AG04450 (cell line): Measurements from ENCODE around the gene DDT. TPM values are rescaled to one million over a fixed set of nuclear protein-coding genes. Genes with fewer than 3 reads are reported as not detected.
A peak's percentile ranks its signal among the peaks of the same experiment; 100 is the strongest.
"Not testable (repeated sequence)": the region's sequence is repeated elsewhere in the genome, so short reads cannot be mapped to it uniquely, and the experiment has no call there.

Source experiments
- CTCF ChIA-PET: fragments of 300-600, 350-600 bp; formaldehyde crosslinking; extraction: SDS; loops from one replicate; lab custom pipeline; 2022; ENCODE audit warnings: antibody characterized with exemption, inconsistent platforms; lab: Charles Lee
- POLR2A ChIA-PET: fragments of 350-600 bp; formaldehyde crosslinking; extraction: SDS; loops from one replicate; lab custom pipeline; 2021; ENCODE audit warnings: antibody characterized with exemption, inconsistent platforms; lab: Yijun Ruan, JAX
- DNase-seq: peaks from one replicate; pipeline ENCODE4 v3.0.0-alpha.2; 2011; ENCODE audit warnings: low read depth, low spot score
- H3K27ac ChIP-seq: one replicate; pipeline ENCODE4 v1.5.1; 2012; ENCODE audit warnings: low read depth, low read length, control low read depth
- H3K27me3 ChIP-seq: one replicate; pipeline ENCODE4 v1.6.0; 2012; ENCODE audit warnings: low read length; ENCODE audit not compliant: control insufficient read depth, insufficient read depth
- H3K4me3 ChIP-seq: 2 replicates; pipeline ENCODE4 v1.5.1; 2011; ENCODE audit warnings: mild to moderate bottlenecking, low read depth, low read length, control low read depth
- H3K9me3 ChIP-seq: 2 replicates; pipeline ENCODE4 v1.5.1; 2012; ENCODE audit warnings: low read length; ENCODE audit not compliant: control insufficient read depth, insufficient read depth
- polyA plus RNA-seq: library from polyadenylated mRNA; depleted of rRNA; stranded (reverse); fragments of >200 nt; gene quantifications from 2 replicates; pipeline ENCODE4 v1.2.3, GENCODE V29; 2011
- TF ChIP-seq, protein P1 (sequence below): IDR thresholded peaks from 2 replicates; pipeline ENCODE4 v1.5.1; 2011; ENCODE audit warnings: low read depth, low read length, control low read depth, inconsistent platforms

DDT gene
- polyA plus RNA-seq, 1 experiment: 91.4 TPM

GRCh38 chr22:23989583-23990244, 15.5 kb upstream of the DDT start:
- H3K9me3 ChIP-seq, CTCF ChIA-PET, H3K27me3 ChIP-seq, DNase-seq, POLR2A ChIA-PET, H3K4me3 ChIP-seq, H3K27ac ChIP-seq: not testable (repeated sequence)

DNA sequence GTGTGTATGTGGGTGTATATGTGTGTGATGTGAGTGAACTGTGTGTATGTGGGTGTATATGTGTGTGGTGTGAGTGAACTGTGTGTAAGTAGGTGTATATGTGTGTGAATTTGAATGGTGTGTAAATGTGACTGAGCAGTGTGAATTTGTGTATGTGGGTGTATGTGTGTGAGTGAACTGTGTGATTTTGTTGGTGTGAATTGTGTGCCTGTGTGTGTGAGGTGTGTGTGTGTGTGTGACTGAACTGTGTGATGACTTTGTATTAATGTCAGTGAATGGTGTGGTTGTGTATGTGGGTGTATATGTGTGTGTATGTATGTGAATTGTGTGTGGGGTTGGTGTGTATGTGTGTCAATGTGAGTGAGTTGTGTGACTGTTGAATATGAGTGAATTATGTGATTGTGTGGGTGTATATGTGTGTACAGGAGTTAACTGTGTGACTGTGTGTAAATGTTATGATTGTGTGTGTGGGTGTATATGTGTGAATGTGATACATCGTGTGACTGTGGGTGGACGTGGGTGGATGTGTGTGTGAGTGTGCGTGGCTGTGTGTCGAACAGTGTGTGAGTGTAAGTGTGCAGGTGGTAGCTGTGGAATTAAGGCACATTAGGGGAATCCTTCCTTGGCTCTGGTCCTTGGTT, 12.4 kb upstream of the DDT start:
- H3K4me3 ChIP-seq, H3K27ac ChIP-seq, CTCF ChIA-PET, POLR2A ChIA-PET, H3K27me3 ChIP-seq, DNase-seq, H3K9me3 ChIP-seq: not testable (repeated sequence)

GRCh38 chr22:23986089-23986488, 11.8 kb upstream of the DDT start:
- POLR2A ChIA-PET, H3K9me3 ChIP-seq, DNase-seq, CTCF ChIA-PET, H3K27ac ChIP-seq, H3K27me3 ChIP-seq, H3K4me3 ChIP-seq: not testable (repeated sequence)

DNA sequence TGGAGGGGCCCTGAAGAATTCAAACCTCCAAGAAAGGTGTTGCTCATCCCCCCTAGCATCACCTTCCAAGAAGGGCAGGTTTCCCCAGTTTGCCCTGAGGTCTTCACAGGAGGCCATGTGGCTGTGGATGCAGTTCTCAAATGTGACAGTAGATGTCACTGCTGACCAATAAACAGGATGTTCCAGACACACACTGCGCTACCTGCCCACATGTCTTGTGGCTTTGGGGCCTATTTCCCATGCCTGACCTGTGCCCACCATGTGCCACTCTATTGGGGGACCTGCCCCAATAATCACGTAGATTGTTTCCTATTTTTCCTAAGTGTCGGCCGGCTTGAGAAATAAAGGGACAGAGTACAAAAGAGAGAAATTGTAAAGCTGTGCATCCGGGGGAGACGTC, 10.2 kb upstream of the DDT start:
- TF ChIP-seq, protein P1, sequence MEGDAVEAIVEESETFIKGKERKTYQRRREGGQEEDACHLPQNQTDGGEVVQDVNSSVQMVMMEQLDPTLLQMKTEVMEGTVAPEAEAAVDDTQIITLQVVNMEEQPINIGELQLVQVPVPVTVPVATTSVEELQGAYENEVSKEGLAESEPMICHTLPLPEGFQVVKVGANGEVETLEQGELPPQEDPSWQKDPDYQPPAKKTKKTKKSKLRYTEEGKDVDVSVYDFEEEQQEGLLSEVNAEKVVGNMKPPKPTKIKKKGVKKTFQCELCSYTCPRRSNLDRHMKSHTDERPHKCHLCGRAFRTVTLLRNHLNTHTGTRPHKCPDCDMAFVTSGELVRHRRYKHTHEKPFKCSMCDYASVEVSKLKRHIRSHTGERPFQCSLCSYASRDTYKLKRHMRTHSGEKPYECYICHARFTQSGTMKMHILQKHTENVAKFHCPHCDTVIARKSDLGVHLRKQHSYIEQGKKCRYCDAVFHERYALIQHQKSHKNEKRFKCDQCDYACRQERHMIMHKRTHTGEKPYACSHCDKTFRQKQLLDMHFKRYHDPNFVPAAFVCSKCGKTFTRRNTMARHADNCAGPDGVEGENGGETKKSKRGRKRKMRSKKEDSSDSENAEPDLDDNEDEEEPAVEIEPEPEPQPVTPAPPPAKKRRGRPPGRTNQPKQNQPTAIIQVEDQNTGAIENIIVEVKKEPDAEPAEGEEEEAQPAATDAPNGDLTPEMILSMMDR: peak; percentile 74
- CTCF ChIA-PET: interaction anchor here (0.6 to 0.7 kb wide), 2 partner anchors 192 to 383 kb away, joined by 3 read pairs; no protein-coding TSS in a partner anchor
- Histone ChIP-seq H3K4me3 (no peak overlapping the region), H3K27me3 (no peaks in the 10 kb centered on the region), H3K27ac (no peak overlapping the region), H3K9me3 (no peaks in the 10 kb centered on the region)
- DNase-seq: no peak
- POLR2A ChIA-PET: no interaction called here

DNA sequence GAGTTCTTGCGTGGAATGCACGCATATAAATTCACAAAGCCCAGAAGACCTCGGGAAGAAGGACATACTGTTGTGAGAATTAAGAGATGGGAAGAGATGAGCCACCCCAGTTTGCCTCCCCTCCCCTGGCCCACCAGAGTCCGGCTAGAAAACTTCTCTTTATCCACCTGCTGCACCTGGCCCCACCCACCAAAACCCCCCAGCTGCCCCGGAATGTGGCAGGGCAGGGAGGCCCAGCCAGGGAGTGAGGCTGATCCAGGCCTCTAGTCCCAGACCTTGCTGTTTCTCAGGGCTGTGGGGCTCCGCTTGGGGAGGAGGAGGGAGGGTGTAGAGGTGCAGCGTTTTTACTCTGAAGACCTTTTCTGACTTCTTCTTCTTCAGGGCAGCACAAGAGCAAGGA, 6.3 kb upstream of the DDT start:
- CTCF ChIA-PET, POLR2A ChIA-PET: not testable (repeated sequence)

DNA sequence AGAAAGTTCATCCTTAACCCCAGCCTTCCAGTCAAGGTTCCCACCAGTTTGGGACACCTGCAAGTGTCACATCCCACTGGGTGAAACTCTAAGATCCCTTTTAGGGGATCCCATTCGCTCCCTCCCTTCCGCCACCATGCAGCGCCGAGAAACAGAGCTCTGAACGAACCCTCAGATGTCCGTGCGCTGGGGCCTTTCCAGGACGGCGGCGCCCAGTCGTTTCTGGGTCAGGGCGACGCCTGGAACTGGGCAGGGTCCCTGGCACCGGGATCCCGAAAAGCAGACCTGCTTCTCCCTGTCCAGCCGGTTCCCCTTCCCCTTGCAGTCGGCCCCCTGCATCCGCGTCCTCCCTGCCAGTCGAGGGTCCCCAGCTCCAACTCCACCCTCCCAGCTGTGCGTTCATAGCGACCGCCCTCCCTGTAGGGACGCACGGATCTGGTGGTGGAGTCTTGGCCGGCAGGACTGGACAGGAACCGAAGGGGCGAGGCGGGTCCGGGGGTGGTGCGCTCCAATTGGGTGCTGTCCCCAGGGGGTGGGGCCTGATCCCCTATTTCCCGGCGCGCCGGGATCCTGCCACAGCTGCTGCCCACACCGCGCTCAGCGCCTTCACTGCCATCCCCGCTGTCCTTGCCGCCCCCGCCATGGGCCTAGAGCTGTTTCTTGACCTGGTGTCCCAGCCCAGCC, 5.5 kb upstream of the DDT start, which contains the start of gene GSTT2:
TSS of gene GSTT2 (plus strand) at position 578 of the 684 bp plus-strand sequence.
- H3K27ac ChIP-seq, POLR2A ChIA-PET, H3K4me3 ChIP-seq, H3K27me3 ChIP-seq, CTCF ChIA-PET, DNase-seq, H3K9me3 ChIP-seq: not testable (repeated sequence)

More for the DNA sequence above, 6.3 kb upstream of the DDT start:
- DNase-seq, H3K4me3 ChIP-seq, H3K9me3 ChIP-seq, H3K27ac ChIP-seq, H3K27me3 ChIP-seq: not testable (repeated sequence)

DNA sequence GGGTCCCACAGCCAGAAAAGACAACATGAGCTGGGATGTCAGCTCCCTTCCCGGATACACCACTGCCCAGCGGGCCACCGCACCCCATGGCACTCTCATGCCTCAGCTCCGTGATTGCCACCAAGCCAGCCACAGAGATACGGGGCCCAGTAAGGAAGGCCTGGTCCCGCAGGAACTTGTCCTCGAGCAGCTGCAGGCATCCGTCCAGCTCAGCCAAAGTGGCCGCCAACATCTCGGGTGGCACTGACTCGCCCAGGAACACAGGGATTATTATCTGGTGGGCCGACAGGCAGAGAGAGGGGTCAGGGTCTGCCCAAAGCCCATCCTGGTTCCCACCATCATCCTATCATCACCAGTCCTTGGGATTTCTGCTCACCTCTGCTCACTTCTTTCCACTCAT, 3.1 kb upstream of the DDT start:
- DNase-seq, H3K27me3 ChIP-seq, H3K4me3 ChIP-seq, H3K9me3 ChIP-seq, CTCF ChIA-PET, POLR2A ChIA-PET, H3K27ac ChIP-seq: not testable (repeated sequence)

DNA sequence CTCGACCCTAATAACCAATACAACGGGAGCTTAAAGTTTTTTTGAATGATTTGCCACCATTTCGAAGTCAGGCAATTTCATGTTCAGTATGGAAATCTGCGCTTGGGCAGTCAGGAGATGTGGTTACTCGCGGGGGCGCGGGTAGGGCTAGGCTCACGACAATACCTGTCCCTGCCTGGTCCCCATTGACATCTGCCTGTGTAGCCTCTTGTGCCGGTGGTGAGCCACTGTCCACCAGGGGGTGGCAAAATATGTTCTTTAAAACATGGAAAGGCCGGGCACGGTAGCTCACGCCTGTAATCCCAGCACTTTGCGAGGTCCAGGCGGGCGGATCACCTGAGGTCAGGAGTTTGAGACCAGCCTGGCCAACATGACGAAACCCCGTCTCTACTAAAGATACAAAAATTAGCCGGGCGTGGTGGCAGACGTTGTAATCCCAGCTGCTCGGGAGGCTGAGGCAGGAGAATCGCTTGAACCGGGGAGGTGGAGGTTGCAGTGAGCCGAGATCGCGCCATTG, 653 bp upstream of the DDT start:
- H3K27ac ChIP-seq, H3K27me3 ChIP-seq, H3K4me3 ChIP-seq, DNase-seq, H3K9me3 ChIP-seq, POLR2A ChIA-PET, CTCF ChIA-PET: not testable (repeated sequence)

- DNase-seq, CTCF ChIA-PET, H3K27me3 ChIP-seq, H3K9me3 ChIP-seq, POLR2A ChIA-PET, H3K4me3 ChIP-seq, H3K27ac ChIP-seq: not testable (repeated sequence)
These were observed 2.3 kb downstream of the DDT start for GRCh38 chr22:23971927-23972326.
